ENCODE data around the gene HK1. TPM values are rescaled to one million over a fixed set of nuclear protein-coding genes. Genes with fewer than 3 reads are reported as not detected.
A peak's percentile ranks its signal among the peaks of the same experiment; 100 is the strongest.

Gene HK1
- total and polyA plus RNA-seq, 2 of the 4 experiments (the other 2 are of a cell fraction), result 53.7 to 90.5 TPM

DNA sequence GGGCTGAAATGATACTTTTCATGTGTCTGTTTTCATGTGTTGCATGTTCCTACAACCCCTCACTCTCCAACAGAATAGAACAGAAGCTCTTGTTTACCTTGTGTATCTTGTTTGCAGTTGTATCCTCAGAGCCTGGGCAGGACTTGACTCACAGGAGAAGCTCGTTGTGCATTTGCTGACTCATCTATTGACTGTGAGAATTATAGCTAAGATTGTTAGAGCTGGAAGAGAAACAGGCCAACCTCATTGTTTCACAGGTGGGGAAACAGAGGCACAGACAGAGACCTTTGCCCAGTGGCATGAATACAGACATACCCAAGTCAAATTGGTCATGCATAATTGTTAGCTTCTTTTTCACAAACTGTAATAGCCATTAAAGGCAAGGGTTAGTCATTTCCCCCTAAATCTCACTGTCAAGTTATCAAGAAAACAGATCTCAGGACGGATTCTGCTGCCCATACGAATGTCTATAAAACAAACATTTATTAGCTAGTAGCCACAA is 168.4 kb downstream of the HK1 start:
- ATAC-seq (ENCODE audit: low read depth), result peak; percentile 69
- intact Hi-C loops (cut with micrococcal nuclease), result no loop called here
- H2BK5ac ChIP-seq (ENCODE audit: low read depth, low read length, poor library complexity, severe bottlenecking), result peak overlapping the region; percentile 52
- peak overlapping the region; percentile 16; the same call in 1 of the 3 replicates for H2BK15ac ChIP-seq (ENCODE audit: low read depth, low read length)
- H3K56ac ChIP-seq (ENCODE audit: extremely low read depth, insufficient read depth, low read length), result no peak overlapping the region
- WGBS, 2 experiments (ENCODE audit: extremely low coverage in 2 of 2, insufficient read length in 1 of 2), result 10% methylated on average over 2 of the region's 3 CpGs; no CpG with 5 or more reads in 1 of the 2 experiments
- H3K4me1 ChIP-seq (ENCODE audit: control insufficient read depth, insufficient read depth, low read length), result peaks cover 9% of the 10 kb centered on the region
- H3K23ac ChIP-seq (ENCODE audit: low read depth, low read length), result no peak overlapping the region
- peak overlapping the region; percentile 60; the same call in 1 of the 2 replicates for H3K4ac ChIP-seq (ENCODE audit: low read depth, low read length)
- peak overlapping the region; percentile 7; the same call in 1 of the 2 replicates for H4K91ac ChIP-seq (ENCODE audit: insufficient read depth, low read depth, low read length)
- H3K9ac ChIP-seq (ENCODE audit: low read depth, low read length), result no peak overlapping the region
- H3K79me1 ChIP-seq (ENCODE audit: low read depth in 1 of 2, low read length in 2 of 2), result no peaks in the 10 kb centered on the region
- no peak overlapping the region for H2AK9ac ChIP-seq (replicated peaks; ENCODE audit: low read depth, low read length, poor library complexity)
- no peaks in the 10 kb centered on the region for H3K9me3 ChIP-seq (ENCODE audit: control insufficient read depth, insufficient read depth, low read length)
- H4K8ac ChIP-seq (ENCODE audit: low read depth in 2 of 2, low read length in 2 of 2), result no peak overlapping the region
- BruUV-seq (replicated peaks), result no TSS peak
- dilution Hi-C loops (cut with HindIII; ENCODE audit: low sequenced_read_pairs, unreplicated experiment), result no loop called here
- H2BK20ac ChIP-seq (ENCODE audit: low read depth, low read length), result peak overlapping the region; percentile 82
- no peak overlapping the region for H2AFZ ChIP-seq (replicated peaks; ENCODE audit: low read length, poor library complexity)
- peak; percentile 74 for DNase-seq
- POLR2A ChIA-PET (ENCODE audit: unreplicated experiment), result interaction anchor here (0.6 kb wide), 1 partner anchor 1376 kb away, joined by 8 read pairs; no protein-coding TSS in a partner anchor
- H3K27me3 ChIP-seq (ENCODE audit: control insufficient read depth, insufficient read depth, low read length), result peaks cover 7% of the 10 kb centered on the region
- H2AK5ac ChIP-seq (ENCODE audit: low read depth, low read length), result no peak overlapping the region
- in situ Hi-C loops (cut with MboI; ENCODE audit: low sequenced_read_pairs), result no loop called here
- H2BK120ac ChIP-seq (ENCODE audit: low read depth, low read length), result peak overlapping the region; percentile 61
- peaks cover 3% of the 10 kb centered on the region; the same call in 1 of the 2 replicates for H4K20me1 ChIP-seq (ENCODE audit: insufficient read depth, low read length)
- peak overlapping the region; percentile 58 for H3K4me2 ChIP-seq (ENCODE audit: low read depth, low read length)
- H3K18ac ChIP-seq (ENCODE audit: low read depth, low read length), result peak overlapping the region; percentile 69; the same call in 1 of the 2 replicates
- H3K27ac ChIP-seq (ENCODE audit: insufficient read depth, low read length), result peak overlapping the region; percentile 70; the same call in 1 of the 2 replicates
- TF ChIP-seq MXI1 (IDR thresholded peaks at IDR 0.05; ENCODE audit: borderline replicate concordance, low read depth, low read length), result no peak
- TF ChIP-seq NFE2L2 (IDR thresholded peaks at IDR 0.05; ENCODE audit: low read depth, low read length), result peak; percentile 84
- TF ChIP-seq, protein P1, sequence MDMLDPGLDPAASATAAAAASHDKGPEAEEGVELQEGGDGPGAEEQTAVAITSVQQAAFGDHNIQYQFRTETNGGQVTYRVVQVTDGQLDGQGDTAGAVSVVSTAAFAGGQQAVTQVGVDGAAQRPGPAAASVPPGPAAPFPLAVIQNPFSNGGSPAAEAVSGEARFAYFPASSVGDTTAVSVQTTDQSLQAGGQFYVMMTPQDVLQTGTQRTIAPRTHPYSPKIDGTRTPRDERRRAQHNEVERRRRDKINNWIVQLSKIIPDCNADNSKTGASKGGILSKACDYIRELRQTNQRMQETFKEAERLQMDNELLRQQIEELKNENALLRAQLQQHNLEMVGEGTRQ (IDR thresholded peaks at IDR 0.05; ENCODE audit: low read depth, low read length), result no peak
- peak; percentile 92 for TF ChIP-seq MAFK (IDR thresholded peaks at IDR 0.05; ENCODE audit: low read depth, low read length)
- TF ChIP-seq RCOR1 (IDR thresholded peaks at IDR 0.05; ENCODE audit: insufficient replicate concordance, low read length), result no peak
- TF ChIP-seq FOS (IDR thresholded peaks at IDR 0.05; ENCODE audit: low read depth, low read length), result peak; percentile 60; the same call in 1 of the 2 replicates
- no peak overlapping the region for H3K4me3 ChIP-seq (ENCODE audit: insufficient read depth, low read depth, low read length)
- CTCF ChIA-PET, result interaction anchor here (0.6 kb wide), 2 partner anchors 38 to 936 kb away, joined by 4 to 5 read pairs; no protein-coding TSS in a partner anchor
- no peak overlapping the region; the same call in 1 of the 2 replicates for H3K14ac ChIP-seq (replicated peaks; ENCODE audit: low read depth, low read length)
- no peak overlapping the region; the same call in 1 of the 2 replicates for H4K5ac ChIP-seq (ENCODE audit: low read depth, low read length)
- H3K9me1 ChIP-seq (ENCODE audit: insufficient read depth, low read length), result peaks cover 15% of the 10 kb centered on the region
- H3K36me3 ChIP-seq (ENCODE audit: control insufficient read depth, insufficient read depth, low read length), result no peaks in the 10 kb centered on the region
